NCI-H69 (cell line): ENCODE results near the gene DRC7.
A peak's percentile ranks its signal among the peaks of the same experiment; 100 is the strongest.

Experiments used
- DNase-seq: peaks from one replicate; lab custom pipeline; 2025; lab: John Stamatoyannopoulos, UW

Gene DRC7

GRCh38 chr16:57751539-57752202, 57.1 kb downstream of the DRC7 start:
- DNase-seq: no peak

GRCh38 chr16:57752203-57752580, 57.6 kb downstream of the DRC7 start:
- no peak for DNase-seq

- DNase-seq: no peak
These were observed 58.2 kb downstream of the DRC7 start for GRCh38 chr16:57752581-57753447.

GRCh38 chr16:57753448-57754353, 59.1 kb downstream of the DRC7 start:
- no peak for DNase-seq

- DNase-seq: no peak
These were observed 59.9 kb downstream of the DRC7 start for GRCh38 chr16:57754354-57755060.

- no peak for DNase-seq
These were observed 60.6 kb downstream of the DRC7 start for GRCh38 chr16:57755061-57755684.

GRCh38 chr16:57755726-57756423, 61.3 kb downstream of the DRC7 start:
- DNase-seq: no peak

- no peak for DNase-seq
These were observed 62.1 kb downstream of the DRC7 start for GRCh38 chr16:57756424-57757325.

GRCh38 chr16:57757326-57757786, 62.8 kb downstream of the DRC7 start:
- DNase-seq: peak; percentile 53

- no peak for DNase-seq
These were observed 63.3 kb downstream of the DRC7 start for GRCh38 chr16:57757883-57758282.

- no peak for DNase-seq
These were observed 63.9 kb downstream of the DRC7 start for GRCh38 chr16:57758331-57759117.

GRCh38 chr16:57759131-57759530, 64.5 kb downstream of the DRC7 start:
- no peak for DNase-seq

GRCh38 chr16:57759541-57760356, 65.1 kb downstream of the DRC7 start:
- no peak for DNase-seq

- no peak for DNase-seq
These were observed 66.0 kb downstream of the DRC7 start for GRCh38 chr16:57760357-57761160.

- peak; percentile 3 for DNase-seq
These were observed 66.7 kb downstream of the DRC7 start for GRCh38 chr16:57761301-57761700.

- DNase-seq: no peak
These were observed 67.4 kb downstream of the DRC7 start for GRCh38 chr16:57761957-57762356.
